IMR-90 (cell line): ENCODE results near the gene ATP10A. TPM values are rescaled to one million over a fixed set of nuclear protein-coding genes. Genes with fewer than 3 reads are reported as not detected.

Experiments
- ATAC-seq: fragments of 200-7000 bp; cut with Tn5 transposase; 2 replicates; pipeline ENCODE4 v1.9.1; 2020; ENCODE audit warnings: low read depth, mild to moderate bottlenecking, moderate library complexity
- BruUV-seq: library from RNA; stranded (reverse); fragments of 400-500 nt; replicated peaks from 2 replicates; lab custom pipeline; 2021; lab: Mats Ljungman, UMichigan
- CTCF ChIA-PET: fragments of 300-600 bp; formaldehyde crosslinking; extraction: SDS; loops from one replicate; lab custom pipeline; 2021; ENCODE audit warnings: antibody characterized with exemption; lab: Yijun Ruan, JAX
- POLR2A ChIA-PET: fragments of 300-600 bp; sonication (Branson Sonifier 250); formaldehyde crosslinking; loops from one replicate; lab custom pipeline; 2022; ENCODE audit warnings: antibody characterized with exemption; ENCODE audit not compliant: unreplicated experiment; lab: Charles Lee
- DNase-seq: peaks from one replicate; pipeline ENCODE4 v3.0.0; 2013
- H2AFZ ChIP-seq: replicated peaks from 2 replicates; pipeline ENCODE3; 2013; ENCODE audit warnings: low read length, mild to moderate bottlenecking; ENCODE audit not compliant: poor library complexity
- H2AK5ac ChIP-seq: 2 replicates; pipeline ENCODE4 v1.6.1; 2013; ENCODE audit warnings: low read depth, low read length, inconsistent platforms
- H2AK9ac ChIP-seq: replicated peaks from 2 replicates; pipeline ENCODE3; 2013; ENCODE audit warnings: mild to moderate bottlenecking, low read depth, low read length, moderate library complexity; ENCODE audit not compliant: poor library complexity
- H2BK120ac ChIP-seq: 2 replicates; pipeline ENCODE4 v1.6.1; 2013; ENCODE audit warnings: low read depth, low read length, inconsistent platforms
- H2BK15ac ChIP-seq: 3 replicates; pipeline ENCODE4 v1.6.1; 2013; ENCODE audit warnings: low read depth, low read length, inconsistent platforms
- H2BK20ac ChIP-seq: 2 replicates; pipeline ENCODE4 v1.6.1; 2013; ENCODE audit warnings: low read depth, mild to moderate bottlenecking, inconsistent platforms, low read length, moderate library complexity
- H2BK5ac ChIP-seq: 2 replicates; pipeline ENCODE4 v1.6.1; 2013; ENCODE audit warnings: mild to moderate bottlenecking, low read depth, low read length, inconsistent platforms; ENCODE audit not compliant: poor library complexity, severe bottlenecking
- H3K14ac ChIP-seq: replicated peaks from 2 replicates; pipeline ENCODE4 v1.6.1; 2013; ENCODE audit warnings: low read depth, low read length, inconsistent platforms
- H3K18ac ChIP-seq: 2 replicates; pipeline ENCODE4 v1.6.1; 2013; ENCODE audit warnings: low read depth, low read length, control low read depth
- H3K23ac ChIP-seq: 2 replicates; pipeline ENCODE4 v1.6.1; 2013; ENCODE audit warnings: low read depth, low read length, inconsistent platforms
- H3K27ac ChIP-seq: 2 replicates; pipeline ENCODE4 v1.5.1; 2013; ENCODE audit warnings: mild to moderate bottlenecking, control low read depth, low read length; ENCODE audit not compliant: insufficient read depth
- H3K27me3 ChIP-seq: 2 replicates; pipeline ENCODE4 v1.6.1; 2013; ENCODE audit warnings: low read length; ENCODE audit not compliant: control insufficient read depth, insufficient read depth
- H3K36me3 ChIP-seq: 2 replicates; pipeline ENCODE4 v1.6.1; 2013; ENCODE audit warnings: low read length, mixed read lengths; ENCODE audit not compliant: control insufficient read depth, insufficient read depth
- H3K4ac ChIP-seq: 2 replicates; pipeline ENCODE4 v1.6.1; 2013; ENCODE audit warnings: low read depth, low read length, inconsistent platforms
- H3K4me1 ChIP-seq: 2 replicates; pipeline ENCODE4 v1.6.1; 2013; ENCODE audit warnings: low read length, mixed read lengths; ENCODE audit not compliant: control insufficient read depth, insufficient read depth
- H3K4me2 ChIP-seq: 2 replicates; pipeline ENCODE4 v1.6.1; 2013; ENCODE audit warnings: low read depth, mild to moderate bottlenecking, control low read depth, low read length, moderate library complexity
- H3K4me3 ChIP-seq: 2 replicates; pipeline ENCODE4 v1.5.1; 2013; ENCODE audit warnings: low read depth, mild to moderate bottlenecking, control low read depth, low read length, moderate library complexity; ENCODE audit not compliant: insufficient read depth
- H3K56ac ChIP-seq: 2 replicates; pipeline ENCODE4 v1.6.1; 2013; ENCODE audit warnings: low read length, inconsistent platforms; ENCODE audit not compliant: insufficient read depth; ENCODE audit errors: extremely low read depth
- H3K79me1 ChIP-seq, 2 experiments: 2 replicates each; pipeline ENCODE4 v1.6.1; 2013; ENCODE audit warnings: low read length in 2 of 2, inconsistent platforms in 1 of 2, low read depth in 1 of 2
- H3K9ac ChIP-seq: 2 replicates; pipeline ENCODE4 v1.6.1; 2013; ENCODE audit warnings: low read depth, low read length, control low read depth
- H3K9me1 ChIP-seq: 2 replicates; pipeline ENCODE4 v1.6.1; 2013; ENCODE audit warnings: low read length, inconsistent platforms; ENCODE audit not compliant: insufficient read depth
- H3K9me3 ChIP-seq: 2 replicates; pipeline ENCODE4 v1.6.1; 2013; ENCODE audit warnings: low read length; ENCODE audit not compliant: control insufficient read depth, insufficient read depth
- H4K20me1 ChIP-seq: 2 replicates; pipeline ENCODE4 v1.6.1; 2013; ENCODE audit warnings: low read length, inconsistent platforms; ENCODE audit not compliant: insufficient read depth
- H4K5ac ChIP-seq: 2 replicates; pipeline ENCODE4 v1.6.1; 2013; ENCODE audit warnings: mild to moderate bottlenecking, low read depth, low read length, control low read depth
- H4K8ac ChIP-seq, 2 experiments: 2 replicates each; pipeline ENCODE4 v1.6.1; 2013; ENCODE audit warnings: low read depth in 2 of 2, low read length in 2 of 2, control low read depth in 1 of 2, inconsistent platforms in 1 of 2
- H4K91ac ChIP-seq: 2 replicates; pipeline ENCODE4 v1.6.1; 2013; ENCODE audit warnings: low read depth, low read length, inconsistent platforms; ENCODE audit not compliant: insufficient read depth
- BHLHE40 ChIP-seq: fragments of 150-350 bp; IDR thresholded peaks from 2 replicates; pipeline ENCODE4 v1.6.1; 2016; ENCODE audit warnings: mild to moderate bottlenecking, low read depth, low read length
- CEBPB ChIP-seq: IDR thresholded peaks from 2 replicates; pipeline ENCODE4 v1.6.1; 2012; ENCODE audit warnings: low read depth, low read length, improper control_type of control experiment
- CHD1 ChIP-seq: IDR thresholded peaks from 2 replicates; pipeline ENCODE4 v1.6.1; 2012; ENCODE audit warnings: low read depth, low read length, improper control_type of control experiment
- CTCF ChIP-seq: conservative IDR thresholded peaks from 2 replicates; pipeline ENCODE4 v1.5.1; 2012; ENCODE audit warnings: mild to moderate bottlenecking, low read depth, low read length, improper control_type of control experiment
- ELK1 ChIP-seq: fragments of 150-350 bp; IDR thresholded peaks from 2 replicates; pipeline ENCODE4 v1.6.1; 2016; ENCODE audit warnings: low read depth, mild to moderate bottlenecking, low read length, moderate library complexity, borderline replicate concordance
- FOS ChIP-seq: fragments of 150-350 bp; IDR thresholded peaks from 2 replicates; pipeline ENCODE4 v1.6.1; 2016; ENCODE audit warnings: low read depth, low read length
- MAFK ChIP-seq: IDR thresholded peaks from 2 replicates; pipeline ENCODE4 v1.6.1; 2012; ENCODE audit warnings: low read depth, low read length, improper control_type of control experiment
- MAZ ChIP-seq: IDR thresholded peaks from 2 replicates; pipeline ENCODE4 v1.6.1; 2012; ENCODE audit warnings: low read depth, mild to moderate bottlenecking, low read length, improper control_type of control experiment, moderate library complexity, borderline replicate concordance
- MXI1 ChIP-seq: IDR thresholded peaks from 2 replicates; pipeline ENCODE4 v1.6.1; 2012; ENCODE audit warnings: low read depth, mild to moderate bottlenecking, low read length, moderate library complexity, borderline replicate concordance
- POLR2A ChIP-seq: IDR thresholded peaks from 2 replicates; pipeline ENCODE4 v1.6.1; 2012; ENCODE audit warnings: mild to moderate bottlenecking, low read depth, low read length
- RAD21 ChIP-seq: IDR thresholded peaks from 2 replicates; pipeline ENCODE4 v1.6.1; 2012; ENCODE audit warnings: low read length, improper control_type of control experiment
- RCOR1 ChIP-seq: IDR thresholded peaks from 2 replicates; pipeline ENCODE4 v1.6.1; 2012; ENCODE audit warnings: mild to moderate bottlenecking, low read length, improper control_type of control experiment; ENCODE audit not compliant: insufficient replicate concordance
- RFX5 ChIP-seq: IDR thresholded peaks from 2 replicates; pipeline ENCODE4 v1.8.0; 2012; ENCODE audit warnings: low read depth, mild to moderate bottlenecking, low read length, moderate library complexity
- SMC3 ChIP-seq: fragments of 150-350 bp; IDR thresholded peaks from 2 replicates; pipeline ENCODE4 v1.6.1; 2016; ENCODE audit warnings: low read depth, mild to moderate bottlenecking, antibody characterized with exemption, low read length, moderate library complexity
- WGBS, 2 experiments: methylation state at CpG; one replicate each; pipeline versions ENCODE4 v1.1.5 to v1.1.7; 2013; ENCODE audit warnings: missing lambda C conversion rate in 2 of 2; ENCODE audit not compliant: insufficient read length in 1 of 2; ENCODE audit errors: extremely low coverage in 2 of 2; 5-methylcytosine and 5-hydroxymethylcytosine counted together
- dilution Hi-C: fragments of 300-500 bp; cut with HindIII; formaldehyde crosslinking; loops from one replicate; pipeline ENCODE4 v1.14.3; 2018; ENCODE audit warnings: low sequenced_read_pairs; ENCODE audit not compliant: unreplicated experiment
- in situ Hi-C: fragments of 300-500 bp; cut with MboI; formaldehyde crosslinking; loops from 3 replicates; pipeline ENCODE4 v1.14.3; 2019; ENCODE audit warnings: low sequenced_read_pairs, inconsistent platforms, mixed read lengths
- intact Hi-C: fragments of 100-400 bp; cut with micrococcal nuclease; formaldehyde crosslinking; loops from 2 replicates; pipeline ENCODE4 v1.10.0; 2022
- polyA plus RNA-seq, 3 experiments: library from polyadenylated mRNA; depleted of rRNA; stranded (reverse); fragments of >200 nt; gene quantifications; 2 replicates each; pipeline ENCODE4 v1.2.3, GENCODE V29; 2012; ENCODE audit warnings: low replicate concordance in 1 of 3
- total RNA-seq: library from RNA; depleted of rRNA; stranded (reverse); fragments of >200 nt; gene quantifications from 2 replicates; pipeline ENCODE4 v1.2.3, GENCODE V29; 2012
- TF ChIP-seq, protein P1 (sequence below): fragments of 150-350 bp; IDR thresholded peaks from 2 replicates; pipeline ENCODE4 v1.6.1; 2017; ENCODE audit warnings: mild to moderate bottlenecking, antibody characterized with exemption, low read length, low read depth

ATP10A gene
- total and polyA plus RNA-seq, 2 of the 4 experiments (the other 2 are of a cell fraction), result 13.8 to 16.0 TPM

DNA sequence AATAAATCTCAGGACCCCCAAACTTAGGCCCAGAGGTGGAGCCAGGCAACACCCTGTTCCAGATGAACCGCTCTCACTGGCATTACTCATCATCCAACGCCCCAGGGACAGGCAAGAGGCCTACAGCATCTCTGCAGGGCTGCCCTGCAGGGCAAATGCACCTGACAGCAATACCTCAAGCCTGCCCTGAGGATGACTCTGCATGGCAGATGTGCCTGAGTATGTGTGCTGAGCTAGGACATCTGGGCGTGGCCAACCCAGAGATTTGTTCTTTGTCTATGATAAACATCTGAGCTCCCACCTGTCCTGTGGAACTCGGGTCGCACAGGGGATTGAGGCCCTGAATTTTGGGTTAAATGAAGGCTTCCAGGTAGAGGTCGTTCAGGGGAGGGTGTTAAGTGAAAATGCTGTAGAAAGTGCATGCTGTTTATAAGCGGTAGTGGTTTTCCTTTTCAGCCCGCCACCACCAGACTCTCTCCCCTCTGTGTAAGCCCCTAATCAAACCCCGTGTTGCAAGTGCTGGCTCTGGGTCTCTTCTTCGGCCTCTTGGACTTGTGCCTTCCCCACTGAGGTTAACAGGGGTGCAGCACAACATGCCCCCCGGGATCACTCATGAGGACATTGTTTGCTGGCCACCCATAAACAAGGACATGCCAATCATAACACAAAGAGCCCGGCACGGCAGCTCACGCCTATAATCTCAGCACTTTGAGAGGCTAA is 92.3 kb downstream of the ATP10A start:
- ATAC-seq, result no peak
- no peaks in the 10 kb centered on the region for H3K27me3 ChIP-seq
- TF ChIP-seq RCOR1, result no peak
- TF ChIP-seq CHD1, result no peak
- no peak for TF ChIP-seq MXI1
- no peak for TF ChIP-seq CTCF
- TF ChIP-seq POLR2A, result no peak
- no peak for TF ChIP-seq FOS
- TF ChIP-seq MAZ, result no peak
- no peak for TF ChIP-seq RAD21
- no peak for TF ChIP-seq ELK1
- no peak for TF ChIP-seq SMC3
- no peak for TF ChIP-seq RFX5
- no peak for TF ChIP-seq CEBPB
- TF ChIP-seq, protein P1, sequence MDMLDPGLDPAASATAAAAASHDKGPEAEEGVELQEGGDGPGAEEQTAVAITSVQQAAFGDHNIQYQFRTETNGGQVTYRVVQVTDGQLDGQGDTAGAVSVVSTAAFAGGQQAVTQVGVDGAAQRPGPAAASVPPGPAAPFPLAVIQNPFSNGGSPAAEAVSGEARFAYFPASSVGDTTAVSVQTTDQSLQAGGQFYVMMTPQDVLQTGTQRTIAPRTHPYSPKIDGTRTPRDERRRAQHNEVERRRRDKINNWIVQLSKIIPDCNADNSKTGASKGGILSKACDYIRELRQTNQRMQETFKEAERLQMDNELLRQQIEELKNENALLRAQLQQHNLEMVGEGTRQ, result no peak
- no peak for TF ChIP-seq MAFK
- TF ChIP-seq BHLHE40, result no peak

More for the DNA sequence above, 92.3 kb downstream of the ATP10A start:
- Histone ChIP-seq H3K36me3 (no peaks in the 10 kb centered on the region), H2BK15ac (no peak overlapping the region), H3K9me3 (no peaks in the 10 kb centered on the region), H2BK120ac (no peak overlapping the region), H3K4ac (no peak overlapping the region), H2BK5ac (peak overlapping the region; percentile 29), H4K20me1 (no peaks in the 10 kb centered on the region; the same call in 1 of the 2 replicates), H3K9ac (no peak overlapping the region), H2BK20ac (no peak overlapping the region), H3K4me2 (no peak overlapping the region), H3K4me3 (no peak overlapping the region), H4K8ac (peak overlapping the region in 1 of 2 experiments; percentile 54; a peak in 1 of 4 replicates), H3K79me1 (peaks cover 23 to 64% of the 10 kb centered on the region in 2 experiments), H2AK9ac (no peak overlapping the region), H3K4me1 (peaks cover 4% of the 10 kb centered on the region), H3K27ac (no peak overlapping the region), H4K91ac (no peak overlapping the region), H3K56ac (no peak overlapping the region), H3K23ac (no peak overlapping the region), H3K18ac (no peak overlapping the region), H3K14ac (no peak overlapping the region), H2AFZ (no peak overlapping the region), H2AK5ac (no peak overlapping the region), H4K5ac (no peak overlapping the region), H3K9me1 (peaks cover 19% of the 10 kb centered on the region)
- CTCF ChIA-PET, result interaction anchor here (0.6 to 1.3 kb wide), 5 partner anchors 72 to 340 kb away, joined by 3 to 5 read pairs (median 3); no protein-coding TSS in a partner anchor
- dilution Hi-C loops (no loop called here), in situ Hi-C loops (no loop called here), intact Hi-C loops (loop anchor here (10.0 kb wide), 2 partner anchors 76 to 314 kb away; no protein-coding TSS in a partner anchor)
- POLR2A ChIA-PET, result no interaction called here
- BruUV-seq, result no TSS peak
- DNase-seq, result no peak
- WGBS, 2 experiments, result 92% methylated on average over 4 of the region's 14 CpGs; no CpG with 5 or more reads in 1 of the 2 experiments
